Measurements from ENCODE around the gene ACO2.

The ACO2 gene

DNA sequence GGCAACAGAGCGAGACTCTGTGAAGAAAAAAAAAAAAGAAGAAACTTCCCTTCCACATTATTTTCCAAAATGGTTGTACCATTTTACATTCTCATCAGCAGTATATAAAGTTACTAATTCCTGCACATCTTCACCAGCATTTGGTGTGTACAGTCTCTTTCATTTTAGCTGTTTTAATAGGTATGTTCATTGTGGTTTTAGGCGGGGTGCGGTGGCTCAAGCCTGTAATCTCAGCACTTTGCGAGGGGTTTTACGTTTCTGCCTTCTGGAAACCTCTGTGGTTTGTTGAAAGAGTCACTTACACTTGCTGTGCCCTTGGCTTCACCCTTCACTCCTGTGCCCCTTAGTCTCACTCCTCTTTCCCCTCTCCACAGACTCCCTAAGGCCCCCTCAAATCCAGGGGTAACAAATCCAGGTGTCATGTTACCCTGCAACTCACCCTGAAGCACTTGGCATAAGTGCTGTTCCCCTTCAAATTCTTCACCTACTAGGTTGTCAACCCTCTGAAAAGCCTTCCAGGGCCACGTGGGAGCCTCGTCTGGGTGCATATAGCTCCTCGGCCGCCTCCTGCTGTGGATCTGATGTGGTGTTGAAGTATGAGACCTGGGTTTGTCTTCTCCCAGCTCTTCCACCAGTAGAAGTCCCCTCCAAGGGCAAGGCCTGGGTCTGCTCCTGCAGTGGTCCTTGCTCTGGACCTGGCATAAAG is 43.1 kb upstream of the ACO2 start (continued):
- TF ChIP-seq SP7 (tag by site-specific recombination; IDR thresholded peaks at IDR 0.05) (peak; percentile 92), ZNF132 (tag by site-specific recombination; IDR thresholded peaks at IDR 0.05; ENCODE audit: borderline replicate concordance) (no peak), ZNF433 (tag by site-specific recombination; IDR thresholded peaks at IDR 0.05; ENCODE audit: low read depth) (no peak), ZSCAN30 (tag by site-specific recombination; IDR thresholded peaks at IDR 0.05) (no peak), ZBTB21 (tag by site-specific recombination; IDR thresholded peaks at IDR 0.05) (no peak), WT1 (tag by site-specific recombination; IDR thresholded peaks at IDR 0.05) (peak; percentile 33; the same call in 1 of the 2 replicates), KLF1 (tag by site-specific recombination; IDR thresholded peaks at IDR 0.05) (peak; percentile 64), OVOL3 (tag by site-specific recombination; IDR thresholded peaks at IDR 0.05) (no peak), ZNF776 (tag by site-specific recombination; IDR thresholded peaks at IDR 0.05; ENCODE audit: borderline replicate concordance) (no peak), ZBTB7A (tag by site-specific recombination; IDR thresholded peaks at IDR 0.05; ENCODE audit: low read depth) (no peak), ZNF214 (tag by site-specific recombination; IDR thresholded peaks at IDR 0.05; ENCODE audit: borderline replicate concordance) (no peak), ZNF423 (tag by site-specific recombination; IDR thresholded peaks at IDR 0.05) (no peak), ZBTB20 (tag by site-specific recombination; IDR thresholded peaks at IDR 0.05) (no peak)
- TF ChIP-seq, protein P1, sequence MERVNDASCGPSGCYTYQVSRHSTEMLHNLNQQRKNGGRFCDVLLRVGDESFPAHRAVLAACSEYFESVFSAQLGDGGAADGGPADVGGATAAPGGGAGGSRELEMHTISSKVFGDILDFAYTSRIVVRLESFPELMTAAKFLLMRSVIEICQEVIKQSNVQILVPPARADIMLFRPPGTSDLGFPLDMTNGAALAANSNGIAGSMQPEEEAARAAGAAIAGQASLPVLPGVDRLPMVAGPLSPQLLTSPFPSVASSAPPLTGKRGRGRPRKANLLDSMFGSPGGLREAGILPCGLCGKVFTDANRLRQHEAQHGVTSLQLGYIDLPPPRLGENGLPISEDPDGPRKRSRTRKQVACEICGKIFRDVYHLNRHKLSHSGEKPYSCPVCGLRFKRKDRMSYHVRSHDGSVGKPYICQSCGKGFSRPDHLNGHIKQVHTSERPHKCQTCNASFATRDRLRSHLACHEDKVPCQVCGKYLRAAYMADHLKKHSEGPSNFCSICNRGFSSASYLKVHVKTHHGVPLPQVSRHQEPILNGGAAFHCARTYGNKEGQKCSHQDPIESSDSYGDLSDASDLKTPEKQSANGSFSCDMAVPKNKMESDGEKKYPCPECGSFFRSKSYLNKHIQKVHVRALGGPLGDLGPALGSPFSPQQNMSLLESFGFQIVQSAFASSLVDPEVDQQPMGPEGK (tag by site-specific recombination; IDR thresholded peaks at IDR 0.05): 0 out of 2 replicates have a peak, but pooled peaks have one; percentile 9
- TF ChIP-seq, protein P2, sequence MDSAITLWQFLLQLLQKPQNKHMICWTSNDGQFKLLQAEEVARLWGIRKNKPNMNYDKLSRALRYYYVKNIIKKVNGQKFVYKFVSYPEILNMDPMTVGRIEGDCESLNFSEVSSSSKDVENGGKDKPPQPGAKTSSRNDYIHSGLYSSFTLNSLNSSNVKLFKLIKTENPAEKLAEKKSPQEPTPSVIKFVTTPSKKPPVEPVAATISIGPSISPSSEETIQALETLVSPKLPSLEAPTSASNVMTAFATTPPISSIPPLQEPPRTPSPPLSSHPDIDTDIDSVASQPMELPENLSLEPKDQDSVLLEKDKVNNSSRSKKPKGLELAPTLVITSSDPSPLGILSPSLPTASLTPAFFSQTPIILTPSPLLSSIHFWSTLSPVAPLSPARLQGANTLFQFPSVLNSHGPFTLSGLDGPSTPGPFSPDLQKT (IDR thresholded peaks at IDR 0.05; ENCODE audit: borderline replicate concordance, low read depth, low read length): no peak

- ChIA-PET POLR2A (interaction anchor here (0.7 to 1.2 kb wide), 4 partner anchors 13 to 48 kb away, joined by 3 to 6 read pairs (median 4); partner anchors contain the start of gene TEF), CTCF (interaction anchor here (1.2 to 1.9 kb wide), 2 partner anchors 26 to 89 kb away, joined by 5 read pairs; no protein-coding TSS in a partner anchor)
- Histone ChIP-seq H3K4me3 (ENCODE audit: low read depth, low read length) (no peak overlapping the region), H3K36me3 (ENCODE audit: control insufficient read depth in 2 of 2, insufficient read depth in 1 of 2, low read length in 2 of 2) (peaks cover 3 to 44% of the 10 kb centered on the region in 2 experiments; a peak in 2 of 3 replicates), H3K27ac (ENCODE audit: extremely low read depth, low read depth, low read length) (no peak overlapping the region; the same call in 1 of the 2 replicates), H3K9me3 (ENCODE audit: control insufficient read depth, insufficient read depth, low read depth, low read length) (no peaks in the 10 kb centered on the region), H3K4me1 (ENCODE audit: control insufficient read depth, insufficient read depth, low read length) (peaks cover 4% of the 10 kb centered on the region; the same call in 1 of the 2 replicates)
- no peak for TF ChIP-seq PRDM6 (tag by site-specific recombination; IDR thresholded peaks at IDR 0.05)
- TF ChIP-seq TCF7L2 (IDR thresholded peaks at IDR 0.05; ENCODE audit: borderline replicate concordance, low read depth, low read length): no peak
- peak; percentile 78 for TF ChIP-seq ZFHX2 (tag by site-specific recombination; conservative IDR thresholded peaks at IDR 0.05)
- no peak for TF ChIP-seq ZNF664 (tag by site-specific recombination; IDR thresholded peaks at IDR 0.05)
- TF ChIP-seq SCRT2 (tag by site-specific recombination; IDR thresholded peaks at IDR 0.05): peak; percentile 64; the same call in 1 of the 2 replicates
- TF ChIP-seq ZNF677 (tag by site-specific recombination; IDR thresholded peaks at IDR 0.05): peak; percentile 46; the same call in 1 of the 2 replicates
- TF ChIP-seq KLF17 (tag by site-specific recombination; IDR thresholded peaks at IDR 0.05): 0 out of 2 replicates have a peak, but pooled peaks have one; percentile 27
- no peak for TF ChIP-seq HOXC10 (CRISPR knock-in tag; IDR thresholded peaks at IDR 0.05)
- TF ChIP-seq ZNF473 (tag by site-specific recombination; IDR thresholded peaks at IDR 0.05): no peak
- TF ChIP-seq ZBTB17 (tag by site-specific recombination; IDR thresholded peaks at IDR 0.05): peak; percentile 55; the same call in 1 of the 2 replicates
- TF ChIP-seq ZNF362 (tag by site-specific recombination; IDR thresholded peaks at IDR 0.05): peak; percentile 66
- TF ChIP-seq GLIS1 (tag by site-specific recombination; IDR thresholded peaks at IDR 0.05): peak; percentile 33; the same call in 1 of the 2 replicates
- TF ChIP-seq EGR2 (tag by site-specific recombination; IDR thresholded peaks at IDR 0.05; ENCODE audit: low read depth): peak; percentile 79
These were observed 39.5 kb upstream of the ACO2 start for GRCh38 chr22:41429232-41429950.
